A549 (cell line): ENCODE data around the gene NPW. TPM values are rescaled to one million over a fixed set of nuclear protein-coding genes. Genes with fewer than 3 reads are reported as not detected.
"Not testable (repeated sequence)": the region's sequence is repeated elsewhere in the genome, so short reads cannot be mapped to it uniquely, and the experiment has no call there.

ENCODE experiments used
- ATAC-seq, 2 experiments: fragments of 200-7000 bp in 1 of 2; fragments of >200 bp in 1 of 2; cut with Nextera tagmentation in 1 of 2; cut with Tn5 transposase in 1 of 2; 3 replicates each; pipeline versions ENCODE4 v1.8.0 to v1.9.1; 2018 to 2020; ENCODE audit warnings: mild to moderate bottlenecking in 1 of 2, moderate library complexity in 1 of 2
- CTCF ChIA-PET: fragments of 300-600 bp; sonication (Branson Sonifier 250); formaldehyde crosslinking; extraction: SDS; loops from one replicate; lab custom pipeline; 2021; ENCODE audit warnings: antibody characterized with exemption, inconsistent platforms; lab: Yijun Ruan, JAX
- POLR2A ChIA-PET: fragments of 350-600 bp; formaldehyde crosslinking; extraction: SDS; loops from one replicate; lab custom pipeline; 2021; ENCODE audit warnings: antibody characterized with exemption, inconsistent platforms; lab: Yijun Ruan, JAX
- DNase-seq, 2 experiments: peaks; one replicate each; pipeline versions ENCODE4 v3.0.0 to v3.0.0-alpha.2; 2011 to 2016; ENCODE audit warnings: low read depth in 1 of 2, low spot score in 1 of 2
- FAIRE-seq: peaks from 2 replicates; lab custom pipeline; 2011; peaks lifted over from hg19 to GRCh38; lab: Jason Lieb, UNC
- H3K27ac ChIP-seq, 2 experiments: fragments of >200 bp; sonication (Bioruptor Twin); formaldehyde crosslinking; 3 replicates each; pipeline ENCODE4 v1.5.1; 2016 to 2017
- H3K4me1 ChIP-seq: fragments of >200 bp; sonication (Bioruptor Twin); formaldehyde crosslinking; 3 replicates; pipeline ENCODE4 v1.6.1; 2016
- H3K4me2 ChIP-seq: fragments of >200 bp; sonication (Bioruptor Twin); formaldehyde crosslinking; 3 replicates; pipeline ENCODE4 v1.6.1; 2016
- H3K4me3 ChIP-seq: fragments of >200 bp; sonication (Bioruptor Twin); formaldehyde crosslinking; 3 replicates; pipeline ENCODE4 v1.5.1; 2016
- H3K9me3 ChIP-seq: fragments of >200 bp; sonication (Bioruptor Twin); formaldehyde crosslinking; 3 replicates; pipeline ENCODE4 v1.6.1; 2016
- BHLHE40 ChIP-seq: IDR thresholded peaks from 2 replicates; pipeline ENCODE4 v1.6.1; 2012; ENCODE audit warnings: low read depth, low read length, inconsistent platforms
- CBX2 ChIP-seq: fragments of 200-600 bp; sonication (generic); IDR thresholded peaks from 2 replicates; pipeline ENCODE4 v1.6.1; 2016; ENCODE audit warnings: low read depth, mild to moderate bottlenecking, borderline replicate concordance
- CHD2 ChIP-seq: fragments of 150-350 bp; IDR thresholded peaks from 2 replicates; pipeline ENCODE4 v1.6.1; 2014; ENCODE audit warnings: low read length; ENCODE audit not compliant: partially characterized antibody
- EHF ChIP-seq: fragments of 250-450 bp; sonication (Bioruptor Pico); IDR thresholded peaks from 2 replicates; pipeline ENCODE4 v1.5.0; 2020; ENCODE audit warnings: mild to moderate bottlenecking
- FOSB ChIP-seq: fragments of 250-450 bp; sonication (Bioruptor Pico); IDR thresholded peaks from 2 replicates; pipeline ENCODE4 v1.5.0; 2020; ENCODE audit warnings: mild to moderate bottlenecking, moderate library complexity
- FOSL2 ChIP-seq, 2 experiments: fragments of 450-650 bp in 1 of 2; fragments of >200 bp in 1 of 2; sonication (Bioruptor Twin) in 1 of 2; formaldehyde crosslinking; IDR thresholded peaks; 2 replicates each; pipeline versions ENCODE4 v1.5.0 to v1.6.1; 2016 to 2020; ENCODE audit warnings: mild to moderate bottlenecking in 1 of 2, moderate library complexity in 1 of 2
- FOXS1 ChIP-seq: fragments of 250-450 bp; sonication (Bioruptor Pico); IDR thresholded peaks from 2 replicates; pipeline ENCODE4 v1.5.0; 2020; ENCODE audit warnings: mild to moderate bottlenecking, moderate library complexity
- HOXB13 ChIP-seq: fragments of 250-450 bp; sonication (Bioruptor Pico); IDR thresholded peaks from 2 replicates; pipeline ENCODE4 v1.5.0; 2020; ENCODE audit warnings: low read depth, mild to moderate bottlenecking, moderate library complexity
- MYC ChIP-seq: IDR thresholded peaks from 2 replicates; pipeline ENCODE4 v1.6.1; 2012; ENCODE audit warnings: mild to moderate bottlenecking, inconsistent platforms, low read length, improper control_type of control experiment, borderline replicate concordance
- NR3C1 ChIP-seq: fragments of >200 bp; sonication (Bioruptor Twin); formaldehyde crosslinking; IDR thresholded peaks from 3 replicates; pipeline ENCODE4 v1.6.1; 2017
- POLR2A ChIP-seq: IDR thresholded peaks from 2 replicates; pipeline ENCODE4 v1.6.1; 2012; ENCODE audit warnings: mild to moderate bottlenecking, low read length
- ZFP36 ChIP-seq: fragments of 450-650 bp; IDR thresholded peaks from 2 replicates; pipeline ENCODE4 v1.6.1; 2014; ENCODE audit warnings: borderline replicate concordance; ENCODE audit not compliant: partially characterized antibody
- ZSCAN20 ChIP-seq: fragments of 250-450 bp; sonication (Bioruptor Pico); IDR thresholded peaks from 2 replicates; pipeline ENCODE4 v1.8.0; 2022; ENCODE audit warnings: mild to moderate bottlenecking, moderate library complexity
- WGBS: methylation state at CpG from one replicate; pipeline ENCODE4 v1.1.6; 2017; ENCODE audit errors: missing lambda C conversion rate; 5-methylcytosine and 5-hydroxymethylcytosine counted together
- polyA plus RNA-seq, 4 experiments: library from polyadenylated mRNA; depleted of rRNA in 3 of 4; stranded (reverse); fragments of >200 nt; fragmentation: RNase III in 1 of 4; extraction: RNeasy Plus Mini Kit Qiagen cat#74134 plus additional on column Dnase treatment in 1 of 4; gene quantifications; 2 replicates in 3 of 4; 3 replicates in 1 of 4; pipeline ENCODE4 v1.2.3, GENCODE V29; 2011 to 2017
- TF ChIP-seq, protein P1 (sequence below): IDR thresholded peaks from 2 replicates; pipeline ENCODE4 v1.6.1; 2012; ENCODE audit warnings: low read depth, borderline replicate concordance
- TF ChIP-seq, protein P2 (sequence below): IDR thresholded peaks from 2 replicates; pipeline ENCODE4 v1.6.1; 2012
- TF ChIP-seq, protein P3 (sequence below): fragments of >200 bp; sonication (Bioruptor Twin); formaldehyde crosslinking; IDR thresholded peaks from 3 replicates; pipeline ENCODE4 v1.5.1; 2016
- TF ChIP-seq, protein P4 (sequence below): IDR thresholded peaks from 2 replicates; pipeline ENCODE4 v1.6.1; 2012

NPW gene
- polyA plus RNA-seq, 2 of the 4 experiments (the other 2 are of a cell fraction): 0.26 to 1.0 TPM

DNA sequence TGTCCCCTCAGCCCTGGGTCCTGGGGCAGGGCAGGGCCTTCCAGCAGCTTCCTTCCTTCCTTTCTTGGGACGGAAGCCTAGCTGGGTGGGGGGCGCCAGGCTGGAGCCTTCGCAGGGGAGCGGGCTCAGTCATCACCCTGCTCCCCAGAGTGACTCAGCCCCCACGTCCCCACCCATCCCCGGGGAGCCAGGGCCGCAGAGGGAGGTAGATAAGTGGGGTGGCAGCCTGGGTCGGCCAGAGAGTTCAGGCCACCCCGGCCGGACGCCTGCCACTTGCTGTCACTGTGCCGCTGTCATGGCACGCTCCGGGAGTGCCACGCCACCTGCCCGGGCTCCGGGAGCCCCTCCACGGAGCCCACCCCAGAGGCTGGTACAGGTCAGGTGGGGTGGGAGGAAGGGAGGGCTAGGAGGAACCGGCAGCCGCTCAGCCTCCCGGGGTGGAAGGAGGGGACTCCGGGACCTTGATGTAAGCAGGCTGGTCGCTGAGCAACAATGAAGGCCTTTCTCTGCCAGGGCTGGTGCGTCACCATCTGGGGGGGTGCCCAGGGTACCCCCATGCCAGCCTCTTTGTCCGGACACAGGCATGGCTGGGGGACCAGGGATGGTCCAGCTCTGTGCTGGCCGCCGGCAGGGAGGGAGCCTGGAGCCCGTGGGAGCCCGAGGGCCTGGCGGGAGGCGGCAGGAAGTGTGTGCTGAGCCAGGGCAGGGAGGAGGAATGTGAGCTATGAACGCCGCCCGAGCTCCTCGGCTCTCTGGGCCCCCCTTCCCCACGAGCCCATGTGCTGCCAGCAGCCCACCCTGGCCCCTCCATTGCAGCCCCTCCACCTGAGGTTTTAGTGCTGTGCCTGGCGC lies 13.7 kb downstream of the NPW start:
- no peak for FAIRE-seq
- peak; percentile 55 to 69 for ATAC-seq
- ChIA-PET CTCF (interaction anchor here (0.6 to 3.2 kb wide), 5 partner anchors 10 to 30 kb away, joined by 3 to 21 read pairs (median 4); no protein-coding TSS in a partner anchor), POLR2A (interaction anchor here (0.6 kb wide), 1 partner anchor 69 kb away, joined by 3 read pairs; no protein-coding TSS in a partner anchor)
- peak overlapping the region; percentile 25; the same call in 2 of the 3 replicates for H3K4me3 ChIP-seq
- H3K27ac ChIP-seq: peak overlapping the region; percentile 82 to 90
- H3K4me2 ChIP-seq: peak overlapping the region; percentile 66
- peak in 1 of 2 experiments; percentile 65 for DNase-seq
- TF ChIP-seq FOXS1 (CRISPR knock-in tag) (no peak), POLR2A (0 out of 2 replicates have a peak, but pooled peaks have one; percentile 11)
- TF ChIP-seq, protein P1, sequence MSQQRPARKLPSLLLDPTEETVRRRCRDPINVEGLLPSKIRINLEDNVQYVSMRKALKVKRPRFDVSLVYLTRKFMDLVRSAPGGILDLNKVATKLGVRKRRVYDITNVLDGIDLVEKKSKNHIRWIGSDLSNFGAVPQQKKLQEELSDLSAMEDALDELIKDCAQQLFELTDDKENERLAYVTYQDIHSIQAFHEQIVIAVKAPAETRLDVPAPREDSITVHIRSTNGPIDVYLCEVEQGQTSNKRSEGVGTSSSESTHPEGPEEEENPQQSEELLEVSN: peak; percentile 64; the same call in 1 of the 2 replicates
- TF ChIP-seq, protein P2, sequence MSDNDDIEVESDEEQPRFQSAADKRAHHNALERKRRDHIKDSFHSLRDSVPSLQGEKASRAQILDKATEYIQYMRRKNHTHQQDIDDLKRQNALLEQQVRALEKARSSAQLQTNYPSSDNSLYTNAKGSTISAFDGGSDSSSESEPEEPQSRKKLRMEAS: no peak; the same call in 1 of the 2 replicates
- TF ChIP-seq, all 56 proteins: peak for 2
- Histone ChIP-seq H3K9me3 (no peaks in the 10 kb centered on the region), H3K4me1 (peaks cover 62% of the 10 kb centered on the region)
- WGBS: 22% methylated on average over 18 of the region's 37 CpGs

DNA sequence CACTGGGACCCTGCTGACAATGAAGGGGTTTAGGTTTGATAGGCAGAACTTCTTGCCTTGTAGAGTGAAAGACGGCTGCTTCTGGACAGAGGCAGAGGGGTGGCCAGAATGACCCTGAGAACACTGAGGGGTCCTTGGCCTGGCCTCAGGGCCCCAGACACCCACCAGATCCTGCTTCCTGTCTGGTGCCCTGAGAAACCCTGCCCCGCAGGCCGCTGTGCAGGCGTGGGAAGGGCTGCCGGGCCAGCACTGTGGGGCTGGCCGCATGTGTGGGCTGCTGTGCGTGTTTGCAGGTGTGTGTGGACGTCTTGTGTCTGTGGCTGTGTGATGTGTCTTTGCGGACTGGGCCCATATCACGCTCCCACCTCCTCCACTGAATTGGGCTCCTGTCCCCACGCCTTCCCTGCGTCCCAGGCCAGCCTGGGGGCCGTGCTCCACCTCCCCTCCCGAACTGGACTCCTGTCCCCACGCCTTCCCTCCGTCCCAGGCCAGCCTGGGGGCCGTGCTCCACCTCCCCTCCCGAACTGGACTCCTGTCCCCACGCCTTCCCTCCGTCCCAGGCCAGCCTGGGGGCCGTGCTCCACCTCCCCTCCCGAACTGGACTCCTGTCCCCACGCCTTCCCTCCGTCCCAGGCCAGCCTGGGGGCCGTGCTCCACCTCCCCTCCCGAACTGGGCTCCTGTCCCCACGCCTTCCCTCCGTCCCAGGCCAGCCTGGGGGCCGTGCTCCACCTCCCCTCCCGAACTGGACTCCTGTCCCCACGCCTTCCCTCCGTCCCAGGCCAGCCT lies 14.5 kb downstream of the NPW start:
- 78% methylated on average over 16 of the region's 32 CpGs for WGBS
- H3K27ac ChIP-seq: peak overlapping the region; percentile 90 to 93
- H3K9me3 ChIP-seq, POLR2A ChIA-PET, FAIRE-seq, DNase-seq: not testable (repeated sequence)
- H3K4me1 ChIP-seq: peaks cover 70% of the 10 kb centered on the region
- CTCF ChIA-PET: interaction anchor here (0.6 to 3.2 kb wide), 6 partner anchors 11 to 31 kb away, joined by 3 to 21 read pairs (median 4); partner anchors contain the start of genes NTHL1 and TSC2
- H3K4me2 ChIP-seq: peak overlapping the region; percentile 88
- H3K4me3 ChIP-seq: peak overlapping the region; percentile 25; the same call in 2 of the 3 replicates
- peak; percentile 22; the same call in 1 of the 2 replicates for TF ChIP-seq HOXB13 (CRISPR knock-in tag)
- ATAC-seq: peak; percentile 9; a peak in 4 of 6 replicates

DNA sequence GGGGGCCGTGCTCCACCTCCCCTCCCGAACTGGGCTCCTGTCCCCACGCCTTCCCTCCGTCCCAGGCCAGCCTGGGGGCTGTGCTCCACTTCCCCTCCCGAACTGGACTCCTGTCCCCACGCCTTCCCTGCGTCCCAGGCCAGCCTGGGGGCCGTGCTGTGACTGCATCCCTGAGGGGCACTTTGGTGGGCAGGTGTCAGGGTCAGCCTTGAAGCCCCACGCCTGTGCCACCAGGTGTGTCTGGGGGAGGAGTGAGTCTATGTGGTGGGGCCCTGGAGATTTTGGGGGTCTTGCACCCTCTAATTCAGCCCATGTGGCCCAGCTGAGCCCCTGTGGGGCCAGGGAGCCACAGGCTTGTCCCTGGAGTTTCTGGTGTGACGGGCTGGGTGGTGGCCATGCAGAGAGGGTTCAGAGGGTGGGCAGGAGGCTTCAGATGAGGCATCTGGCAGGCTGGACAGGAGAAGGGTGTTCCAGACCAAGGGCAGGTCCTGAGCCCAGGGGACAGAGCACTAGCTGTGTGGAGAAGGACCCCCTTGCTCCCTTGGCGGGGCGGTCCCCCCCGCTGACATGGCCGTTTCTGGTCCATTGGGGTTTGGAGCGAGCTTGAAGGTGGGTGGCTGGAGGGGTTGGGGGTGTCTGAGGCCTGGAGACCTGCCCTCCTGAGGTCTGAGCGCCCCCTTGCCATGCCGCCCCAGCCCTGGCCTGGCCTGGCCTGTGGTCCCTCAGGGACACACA lies 15.3 kb downstream of the NPW start:
- Histone ChIP-seq H3K27ac (peak overlapping the region; percentile 90 to 93), H3K9me3 (no peaks in the 10 kb centered on the region)
- no peak for ATAC-seq
- TF ChIP-seq FOSB (CRISPR knock-in tag): no peak
- TF ChIP-seq, all 56 proteins: peak for 0
- H3K4me1 ChIP-seq: peaks cover 78% of the 10 kb centered on the region
- CTCF ChIA-PET: interaction anchor here (0.9 to 3.1 kb wide), 7 partner anchors 10 to 106 kb away, joined by 3 to 20 read pairs (median 4); partner anchors contain the start of genes NTHL1 and TSC2
- FAIRE-seq (no peak), DNase-seq (no peak)
- WGBS: 96% methylated on average over 4 of the region's 17 CpGs
- H3K4me2 ChIP-seq: peak overlapping the region; percentile 88
- POLR2A ChIA-PET: interaction anchor here (1.2 kb wide), 1 partner anchor 13 kb away, joined by 3 read pairs; the partner anchor contains the start of genes NTHL1 and TSC2
- 0 out of 3 replicates have a peak overlapping the region, but pooled peaks have one; percentile 3 for H3K4me3 ChIP-seq

DNA sequence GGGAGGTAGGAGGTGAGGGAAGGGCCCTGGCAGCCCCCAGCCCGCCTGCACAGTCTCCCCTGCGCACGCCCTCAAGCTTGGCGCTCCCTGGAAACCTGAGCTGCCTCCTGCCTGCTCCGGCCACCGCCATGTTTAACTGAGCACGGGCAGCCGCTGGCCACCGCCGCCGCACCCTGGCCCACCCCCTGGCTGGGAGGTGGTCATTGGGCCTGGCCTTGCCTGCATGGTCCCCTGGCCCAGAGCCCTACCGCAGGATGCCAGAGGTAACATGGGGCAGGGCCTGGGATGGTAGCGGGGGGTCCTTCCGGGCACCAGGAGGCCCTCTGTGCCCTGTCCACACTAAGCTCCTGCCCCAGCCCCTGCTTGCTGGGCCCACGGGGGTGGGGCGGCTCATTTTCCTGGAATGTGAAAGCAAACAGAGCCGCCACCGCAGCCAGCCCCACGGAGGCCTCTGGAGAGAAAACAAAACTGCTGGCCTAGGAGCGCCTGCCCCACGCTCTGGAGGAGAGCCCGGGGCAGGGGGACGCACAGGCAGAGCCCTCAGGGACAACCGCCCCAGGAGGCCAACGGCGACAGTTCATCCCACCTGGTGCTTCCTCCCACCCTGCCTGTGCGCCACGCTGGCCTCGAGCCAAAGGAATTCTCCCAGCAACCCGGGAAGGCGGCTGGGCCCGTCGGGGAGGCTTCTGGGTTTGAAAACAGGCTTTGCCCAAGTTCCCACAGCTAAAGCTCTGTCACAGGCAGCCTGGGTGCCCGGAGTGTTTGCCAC lies 16.0 kb downstream of the NPW start:
- peak overlapping the region; percentile 90 to 93 for H3K27ac ChIP-seq
- H3K4me2 ChIP-seq: peak overlapping the region; percentile 88
- peaks cover 83% of the 10 kb centered on the region for H3K4me1 ChIP-seq
- FAIRE-seq (no peak), ATAC-seq (peak; percentile 7 to 46; a peak in 5 of 6 replicates), DNase-seq (peak in 1 of 2 experiments; percentile 84)
- ChIA-PET CTCF (interaction anchor here (0.6 to 3.1 kb wide), 10 partner anchors 8 to 105 kb away, joined by 3 to 20 read pairs (median 4); partner anchors contain the start of genes NPW, NTHL1 and TSC2), POLR2A (interaction anchor here (1.2 kb wide), 1 partner anchor 12 kb away, joined by 3 read pairs; the partner anchor contains the start of genes NTHL1 and TSC2)
- H3K9me3 ChIP-seq: no peaks in the 10 kb centered on the region
- WGBS: 28% methylated on average over 18 of the region's 34 CpGs
- H3K4me3 ChIP-seq: 0 out of 3 replicates have a peak overlapping the region, but pooled peaks have one; percentile 3
- TF ChIP-seq ZFP36 (no peak), MYC (no peak), FOSL2 (IDR thresholded peaks at IDR 0.05) (no peak), FOSL2 (CRISPR knock-in tag; IDR thresholded peaks at IDR 0.05) (no peak), POLR2A (peak; percentile 23; the same call in 1 of the 2 replicates), CBX2 (no peak), BHLHE40 (no peak), CHD2 (no peak), NR3C1 (no peak), ZSCAN20 (CRISPR knock-in tag) (peak; percentile 10; the same call in 1 of the 2 replicates), FOXS1 (CRISPR knock-in tag) (no peak), EHF (CRISPR knock-in tag) (peak; percentile 54; the same call in 1 of the 2 replicates), FOSB (CRISPR knock-in tag) (no peak)
- TF ChIP-seq, protein P3, sequence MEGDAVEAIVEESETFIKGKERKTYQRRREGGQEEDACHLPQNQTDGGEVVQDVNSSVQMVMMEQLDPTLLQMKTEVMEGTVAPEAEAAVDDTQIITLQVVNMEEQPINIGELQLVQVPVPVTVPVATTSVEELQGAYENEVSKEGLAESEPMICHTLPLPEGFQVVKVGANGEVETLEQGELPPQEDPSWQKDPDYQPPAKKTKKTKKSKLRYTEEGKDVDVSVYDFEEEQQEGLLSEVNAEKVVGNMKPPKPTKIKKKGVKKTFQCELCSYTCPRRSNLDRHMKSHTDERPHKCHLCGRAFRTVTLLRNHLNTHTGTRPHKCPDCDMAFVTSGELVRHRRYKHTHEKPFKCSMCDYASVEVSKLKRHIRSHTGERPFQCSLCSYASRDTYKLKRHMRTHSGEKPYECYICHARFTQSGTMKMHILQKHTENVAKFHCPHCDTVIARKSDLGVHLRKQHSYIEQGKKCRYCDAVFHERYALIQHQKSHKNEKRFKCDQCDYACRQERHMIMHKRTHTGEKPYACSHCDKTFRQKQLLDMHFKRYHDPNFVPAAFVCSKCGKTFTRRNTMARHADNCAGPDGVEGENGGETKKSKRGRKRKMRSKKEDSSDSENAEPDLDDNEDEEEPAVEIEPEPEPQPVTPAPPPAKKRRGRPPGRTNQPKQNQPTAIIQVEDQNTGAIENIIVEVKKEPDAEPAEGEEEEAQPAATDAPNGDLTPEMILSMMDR: no peak
- TF ChIP-seq, protein P4, sequence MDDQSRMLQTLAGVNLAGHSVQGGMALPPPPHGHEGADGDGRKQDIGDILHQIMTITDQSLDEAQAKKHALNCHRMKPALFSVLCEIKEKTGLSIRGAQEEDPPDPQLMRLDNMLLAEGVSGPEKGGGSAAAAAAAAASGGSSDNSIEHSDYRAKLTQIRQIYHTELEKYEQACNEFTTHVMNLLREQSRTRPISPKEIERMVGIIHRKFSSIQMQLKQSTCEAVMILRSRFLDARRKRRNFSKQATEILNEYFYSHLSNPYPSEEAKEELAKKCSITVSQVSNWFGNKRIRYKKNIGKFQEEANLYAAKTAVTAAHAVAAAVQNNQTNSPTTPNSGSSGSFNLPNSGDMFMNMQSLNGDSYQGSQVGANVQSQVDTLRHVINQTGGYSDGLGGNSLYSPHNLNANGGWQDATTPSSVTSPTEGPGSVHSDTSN: no peak; the same call in 1 of the 2 replicates
